GM21786 (cell line): ENCODE data around the gene ASAH2.
"Not testable (repeated sequence)": the region's sequence is repeated elsewhere in the genome, so short reads cannot be mapped to it uniquely, and the experiment has no call there.

ENCODE experiments used
- ATAC-seq: cut with Tn5 transposase; IDR thresholded peaks from one replicate; pipeline ENCODE4 v1.9.1; 2021; ENCODE audit not compliant: unreplicated experiment

The ASAH2 gene

DNA sequence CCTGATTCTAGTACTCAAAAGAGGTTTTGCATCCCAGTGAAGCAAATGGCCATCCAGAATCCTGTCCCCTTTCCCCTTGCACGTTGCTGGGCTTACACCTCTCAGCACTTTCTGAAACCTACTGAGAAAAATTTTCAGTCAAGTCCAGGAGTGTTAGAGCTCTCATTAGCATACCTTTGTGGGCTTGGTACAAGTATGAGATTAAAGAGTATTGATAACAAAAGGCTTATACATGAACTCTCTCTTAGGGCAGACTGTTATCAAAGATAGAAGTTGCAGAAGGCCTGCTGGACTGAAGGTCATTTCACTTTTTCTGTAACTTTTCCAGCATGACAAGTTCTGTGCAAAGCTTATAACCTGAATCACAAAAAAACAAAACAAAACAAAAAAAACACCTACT, at the start of gene ASAH2:
Gene ASAH2 (minus strand): TSS at position 123 of the 400 bp plus-strand sequence. CDS start 2,906 bp downstream, outside the sequence.
- no peak for ATAC-seq

DNA sequence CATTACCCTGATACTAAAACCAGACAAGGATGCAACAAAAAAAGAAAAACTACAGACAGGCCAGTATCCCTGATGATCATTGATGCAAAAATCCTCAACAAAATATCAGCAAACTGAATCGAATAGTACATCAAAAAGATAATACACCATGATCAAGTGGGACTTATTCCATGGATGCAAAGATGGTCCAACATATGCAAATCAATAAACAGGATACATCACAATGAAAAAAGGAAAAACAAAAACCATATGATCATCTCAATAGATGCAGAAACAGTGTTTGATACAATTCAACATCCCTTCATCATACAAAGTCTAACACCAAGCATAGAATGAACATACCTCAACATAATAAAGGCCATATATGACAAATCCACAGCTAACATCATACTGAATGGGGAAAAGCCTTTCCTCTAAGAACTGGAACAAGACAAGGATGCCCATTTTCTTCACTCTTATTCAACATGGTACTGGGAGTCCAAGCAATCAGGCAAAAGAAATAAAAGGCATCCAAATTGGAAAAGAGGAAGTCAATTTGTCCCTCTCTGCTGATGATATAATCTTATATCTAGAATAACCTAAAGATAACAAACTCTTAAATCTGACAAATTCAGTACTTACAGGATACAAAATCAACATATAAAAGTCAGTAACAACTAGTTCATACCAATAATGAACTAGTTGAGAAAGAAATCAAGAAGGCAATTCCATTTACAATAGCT, 48.8 kb upstream of the ASAH2 start:
- ATAC-seq: no peak

GRCh38 chr10:50295367-50295766, 44.1 kb upstream of the ASAH2 start:
- ATAC-seq: no peak

DNA sequence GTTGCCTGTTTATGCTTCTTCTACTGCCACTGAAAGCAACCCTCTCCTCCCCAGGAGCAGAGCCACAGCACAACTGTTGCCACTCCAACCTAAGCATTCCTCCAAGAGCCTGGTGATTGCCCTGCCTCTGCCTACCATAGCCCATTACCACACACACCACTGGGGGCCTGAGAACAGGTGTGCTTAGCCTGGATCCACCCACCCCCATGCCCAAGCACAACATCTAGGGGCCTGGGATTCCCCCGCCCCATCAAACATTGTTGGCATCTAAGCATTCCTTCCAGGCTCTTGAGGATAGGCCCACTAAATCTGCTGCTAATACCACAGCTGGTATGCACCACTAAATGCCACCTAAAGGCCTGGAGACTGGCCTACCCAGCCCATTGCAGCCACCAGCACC, 43.3 kb upstream of the ASAH2 start:
- ATAC-seq: no peak

GRCh38 chr10:50293513-50294313, 42.4 kb upstream of the ASAH2 start:
- ATAC-seq: no peak

DNA sequence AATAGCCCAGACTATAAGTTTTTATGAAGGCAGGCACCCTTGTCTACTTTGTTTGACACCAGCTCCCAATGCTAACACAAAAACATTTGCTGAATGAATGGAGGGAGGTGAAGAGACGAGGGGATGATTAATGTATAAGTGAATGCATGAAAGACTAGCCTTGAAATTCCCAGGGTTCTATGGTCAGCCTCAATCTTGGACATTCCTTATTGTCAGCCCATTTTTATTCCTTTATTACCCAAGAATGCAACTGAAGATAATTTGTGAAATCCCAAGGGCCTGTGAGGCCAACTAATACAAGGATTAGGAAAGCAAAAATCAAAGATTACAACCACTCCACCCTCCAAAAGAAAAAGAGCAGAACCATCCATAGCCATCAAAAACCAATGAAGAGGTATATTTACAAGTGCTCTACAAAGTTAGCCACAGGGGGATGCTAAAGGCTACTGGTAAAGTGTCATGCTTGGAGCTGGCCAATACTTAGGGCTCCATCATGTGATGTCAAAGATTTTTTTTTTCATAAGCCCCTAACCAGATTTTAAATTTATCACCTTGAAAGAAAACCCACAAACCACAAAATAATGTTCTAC, 40.0 kb upstream of the ASAH2 start:
- ATAC-seq: no peak

DNA sequence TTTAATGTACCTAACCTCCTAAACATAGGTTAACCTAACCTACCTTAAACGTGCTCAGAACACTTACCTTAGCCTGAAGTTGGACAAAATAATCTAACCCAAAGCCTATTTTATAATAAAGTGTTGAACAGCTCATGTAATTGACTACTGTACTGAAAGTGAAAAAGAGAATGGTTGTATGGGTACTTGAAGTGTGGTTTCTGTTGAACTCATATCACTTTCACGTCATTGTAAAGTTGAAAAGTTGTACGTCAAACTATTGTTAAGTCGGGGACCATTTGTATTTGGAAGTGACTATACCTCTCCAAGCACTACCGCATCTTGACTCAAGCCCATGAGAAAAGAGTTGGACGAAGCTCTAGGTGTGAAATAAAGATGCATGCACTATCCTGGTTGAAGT, 37.9 kb upstream of the ASAH2 start:
- no peak for ATAC-seq

DNA sequence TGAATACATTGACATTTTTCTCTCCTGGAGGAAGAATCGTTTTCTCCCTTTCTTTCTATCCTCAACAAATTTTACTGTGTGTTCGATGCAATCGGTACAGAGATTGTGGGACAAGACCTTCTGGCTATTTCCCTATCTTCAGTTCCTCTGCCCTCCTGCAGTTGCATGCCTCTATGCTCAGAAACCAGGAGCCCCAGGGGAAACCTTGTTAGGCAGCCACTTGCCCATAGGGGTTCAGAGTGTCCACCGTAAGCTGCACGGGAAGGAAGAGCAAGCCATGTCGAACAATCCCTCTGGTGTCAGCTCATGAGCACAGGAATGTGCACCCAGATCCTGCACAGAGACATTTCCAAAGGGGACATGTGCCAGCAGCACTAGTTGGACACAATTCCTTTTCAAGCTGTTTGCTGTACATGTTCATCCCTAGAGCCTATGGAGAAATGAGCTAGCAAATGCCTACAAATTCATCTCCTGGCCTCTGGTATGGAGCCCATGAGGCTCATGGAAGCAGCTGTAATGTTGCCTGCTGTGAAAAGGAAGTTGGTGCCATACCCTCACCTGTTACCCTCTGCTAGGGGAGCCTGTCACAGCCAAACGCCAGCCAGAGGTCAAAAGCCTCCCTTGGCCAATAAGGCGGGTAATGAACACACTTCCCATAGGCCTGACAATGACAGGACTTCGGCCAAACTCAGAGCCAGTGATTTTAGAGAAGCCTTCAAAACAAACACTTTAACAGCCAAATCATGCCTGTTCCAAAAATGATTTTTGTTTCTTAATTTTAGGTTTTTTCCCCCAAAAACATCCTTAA, 35.9 kb upstream of the ASAH2 start:
- no peak for ATAC-seq

DNA sequence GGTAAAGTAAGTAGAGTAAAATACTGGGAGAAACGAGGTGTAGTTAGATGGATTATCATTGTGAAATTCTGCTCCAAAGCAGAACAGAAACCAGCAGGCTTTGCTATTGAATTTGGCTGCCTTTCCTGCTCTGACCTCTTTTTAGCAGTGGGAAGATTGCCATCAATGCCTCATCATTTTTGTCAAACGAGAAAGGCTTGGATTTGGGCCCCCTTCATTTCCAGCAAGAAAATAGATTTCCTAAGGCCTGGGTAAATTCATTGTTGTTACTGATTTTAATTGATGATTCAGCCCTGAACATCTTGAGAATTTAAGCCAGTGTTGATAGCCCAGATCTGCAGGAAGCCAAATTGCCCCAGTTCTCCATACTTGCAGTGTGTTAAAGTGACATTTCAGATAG, 35.2 kb upstream of the ASAH2 start:
- ATAC-seq: no peak

DNA sequence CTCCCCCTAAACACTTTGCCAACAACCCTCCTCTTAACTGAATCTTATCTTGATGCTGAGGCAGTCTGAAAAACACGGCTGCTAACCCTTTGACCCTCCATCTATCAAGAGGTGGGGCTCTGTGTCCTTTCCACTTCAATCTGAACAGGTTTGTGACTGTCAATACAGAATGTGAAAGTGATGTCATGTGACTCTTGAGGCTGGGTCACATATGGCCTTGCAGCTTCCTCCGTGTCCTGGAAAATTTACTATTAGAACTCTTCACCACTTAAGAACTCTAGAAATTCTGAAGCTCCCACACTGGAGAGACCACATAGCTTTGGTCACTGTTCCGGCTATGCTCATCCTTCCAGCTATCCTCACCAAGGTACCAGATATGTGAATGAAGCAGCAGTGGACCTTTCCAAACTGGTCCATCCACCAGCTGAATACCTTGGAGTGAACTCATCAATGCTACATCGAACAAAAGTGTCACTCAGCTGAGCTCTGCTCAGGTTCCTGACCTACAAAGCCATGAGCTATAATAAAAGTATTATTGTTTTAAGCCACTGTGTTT, 30.7 kb upstream of the ASAH2 start:
- ATAC-seq: no peak

DNA sequence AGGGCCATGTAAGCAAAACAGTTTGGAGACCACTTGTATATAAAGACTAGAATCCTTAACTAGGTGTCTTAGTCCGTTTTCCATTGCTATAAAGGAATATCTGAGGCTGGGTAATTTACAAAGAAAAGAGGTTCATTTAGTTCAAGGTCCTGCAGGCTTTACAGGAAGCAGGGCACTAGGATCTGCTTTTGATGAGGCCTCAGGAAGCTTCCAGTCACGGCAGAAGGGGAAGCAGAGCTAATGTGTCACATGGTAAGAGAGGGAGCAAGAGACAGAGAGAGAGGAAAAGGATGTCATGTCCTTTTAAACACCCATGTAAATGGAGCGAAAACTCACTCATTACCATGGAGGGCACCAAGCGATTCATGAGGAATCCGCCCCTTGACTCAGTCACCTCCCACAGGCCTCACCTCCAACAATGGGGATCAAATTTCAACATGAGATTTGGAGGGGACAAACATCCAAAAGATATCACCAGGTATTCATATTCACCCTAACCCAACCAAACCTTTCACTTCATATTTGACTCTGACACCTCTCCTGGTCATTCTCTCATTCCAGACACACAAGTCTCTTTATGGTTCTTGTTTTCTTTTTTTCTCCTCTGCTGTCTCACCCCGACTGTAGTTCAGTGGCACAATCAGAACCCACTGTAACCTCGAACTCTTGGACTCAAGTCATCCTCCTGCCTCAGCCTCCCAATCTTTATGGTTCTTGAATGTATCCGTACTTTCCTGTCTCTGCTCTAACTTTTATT, 30.1 kb upstream of the ASAH2 start:
- ATAC-seq: no peak

GRCh38 chr10:50280049-50280841, 28.9 kb upstream of the ASAH2 start:
- no peak for ATAC-seq

- no peak for ATAC-seq
These were observed 28.2 kb upstream of the ASAH2 start for GRCh38 chr10:50279489-50279888.

DNA sequence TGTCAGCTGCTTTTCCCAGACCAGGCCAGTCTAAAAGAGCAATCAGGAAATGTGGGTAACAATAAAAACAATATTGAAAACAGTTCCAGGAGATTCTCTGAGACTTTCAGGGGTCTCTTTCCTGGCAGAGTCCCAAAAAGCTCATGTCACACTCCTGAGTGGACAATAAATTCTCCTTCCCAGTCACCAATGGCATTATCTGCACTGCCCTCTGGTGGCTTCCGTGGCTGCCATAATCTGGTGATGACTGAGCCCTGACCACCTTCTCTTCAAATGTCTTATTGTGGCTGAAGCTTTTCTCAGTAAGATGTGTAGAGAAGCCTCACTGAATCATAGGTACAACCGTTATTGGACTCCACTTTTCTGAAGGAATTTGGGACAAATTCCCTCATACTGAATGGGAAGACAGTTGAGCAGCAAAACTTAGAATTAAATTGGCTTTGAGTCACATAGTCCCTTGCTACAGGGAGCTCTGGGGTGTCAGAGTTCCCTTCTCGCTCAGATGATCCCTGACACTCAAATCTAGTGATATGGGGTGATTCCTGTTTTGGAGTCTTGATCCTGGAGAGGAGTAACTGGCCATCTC, 24.4 kb upstream of the ASAH2 start:
- ATAC-seq: peak; percentile 65

DNA sequence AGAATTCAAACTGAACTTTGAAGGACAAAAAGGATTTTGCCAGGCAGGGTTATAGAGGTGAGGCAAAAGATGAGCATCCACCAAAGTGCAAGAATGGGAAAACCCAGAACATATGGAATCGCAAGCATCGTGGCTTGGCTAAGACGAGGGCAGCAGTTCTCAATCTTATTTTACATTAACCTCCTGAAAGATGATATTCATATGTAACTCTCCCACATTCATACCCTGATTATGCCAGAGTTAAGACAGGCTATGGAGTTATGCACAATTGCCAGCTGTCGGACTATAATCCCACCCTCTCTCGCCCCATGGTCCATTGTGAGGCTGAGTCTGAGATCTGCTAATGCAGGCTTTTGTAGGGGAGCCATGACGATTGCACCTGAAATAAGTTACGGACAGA, 21.2 kb upstream of the ASAH2 start:
- ATAC-seq: no peak

DNA sequence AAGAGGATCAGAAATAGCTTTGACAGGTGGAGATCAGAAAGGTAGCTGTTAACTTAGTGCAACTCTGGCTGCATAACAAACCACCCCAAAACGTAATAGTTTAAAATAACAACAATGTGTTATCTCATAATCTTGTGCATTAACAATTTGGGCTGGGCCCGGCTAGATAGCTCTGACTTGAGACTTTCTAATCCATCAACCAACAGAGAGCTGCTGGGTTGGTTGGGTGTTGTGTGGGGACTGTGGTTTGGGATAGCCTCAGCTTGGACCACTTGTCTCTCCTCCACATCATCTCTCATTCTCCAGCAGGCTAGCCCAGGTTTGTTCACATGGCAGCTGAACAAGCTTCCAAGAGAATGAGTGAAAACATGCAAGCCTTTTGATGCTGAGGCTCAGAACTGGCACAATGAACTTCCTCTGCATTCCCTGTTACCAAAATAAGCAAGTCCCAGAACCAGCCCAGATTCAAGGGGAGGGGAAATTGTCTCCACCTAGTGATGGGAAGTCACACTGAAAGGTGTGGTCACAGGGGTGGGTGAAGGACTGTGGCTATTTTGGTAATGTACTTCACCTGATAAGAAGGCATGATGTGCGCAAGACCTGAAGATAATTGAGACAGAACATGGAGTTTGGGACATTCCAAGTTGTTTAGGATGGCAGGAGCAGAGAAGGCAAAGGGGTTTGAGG, 20.4 kb upstream of the ASAH2 start:
- ATAC-seq: no peak

DNA sequence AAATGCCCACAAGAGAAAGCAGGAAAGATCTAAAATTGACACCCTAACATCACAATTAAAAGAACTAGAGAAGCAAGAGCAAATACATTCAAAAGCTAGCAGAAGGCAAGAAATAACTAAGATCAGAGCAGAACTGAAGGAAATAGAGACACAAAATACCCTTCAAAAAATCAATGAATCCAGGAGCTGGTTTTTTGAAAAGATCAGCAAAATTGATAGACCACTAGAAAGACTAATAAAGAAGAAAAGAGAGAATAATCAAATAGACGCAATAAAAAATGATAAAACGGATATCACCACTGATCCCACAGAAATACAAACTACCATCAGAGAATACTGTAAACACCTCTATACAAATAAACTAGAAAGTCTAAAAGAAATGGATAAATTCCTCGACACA, 16.6 kb upstream of the ASAH2 start:
- not testable (repeated sequence) for ATAC-seq

GRCh38 chr10:50262625-50263024, 11.3 kb upstream of the ASAH2 start:
- not testable (repeated sequence) for ATAC-seq
